Esophagus muscularis mucosa (tissue), 4 donors: ENCODE data around the gene DGKB.

ENCODE experiments used
- EP300 ChIP-seq: sonication (generic); formaldehyde crosslinking; IDR thresholded peaks from one replicate; pipeline ENCODE4 v1.6.1; 2017; ENCODE audit warnings: antibody characterized with exemption
- POLR2A ChIP-seq: fragments of 450-650 bp; IDR thresholded peaks from one replicate; pipeline ENCODE4 v1.6.1; 2017; ENCODE audit warnings: antibody characterized with exemption, moderate library complexity, mild to moderate bottlenecking, low read depth
- POLR2AphosphoS5 ChIP-seq, 2 donors: sonication (generic); formaldehyde crosslinking; IDR thresholded peaks; one replicate each; pipeline ENCODE4 v1.6.1; 2017; ENCODE audit warnings: antibody characterized with exemption in 2 of 2
- TF ChIP-seq, protein P1 (sequence below), 3 experiments: fragments of 200-600 bp in 2 of 3; fragments of 450-650 bp in 1 of 3; sonication (generic) in 2 of 3; IDR thresholded peaks; one replicate each; pipeline ENCODE4 v1.5.1; 2017 to 2019; ENCODE audit warnings: antibody characterized with exemption in 3 of 3, mild to moderate bottlenecking in 2 of 3, moderate library complexity in 1 of 3

DNA sequence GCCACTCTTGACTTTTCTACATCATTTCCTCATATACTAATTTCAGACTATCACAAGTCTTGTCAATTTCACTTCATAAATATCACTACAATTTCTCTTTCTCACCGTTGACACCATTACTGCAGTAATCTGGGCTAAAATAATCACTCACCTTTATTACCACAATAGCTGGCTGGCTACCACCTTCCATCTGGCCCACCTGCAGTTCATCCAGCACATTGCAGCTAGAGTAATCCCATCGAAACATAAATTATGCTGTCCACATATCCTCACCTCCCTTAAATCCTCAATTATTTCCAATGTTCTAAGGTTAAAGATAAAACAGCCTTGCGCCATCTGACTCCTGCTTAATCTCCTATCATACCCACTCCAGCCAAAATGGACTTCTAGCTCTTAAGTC is 16.0 kb downstream of the DGKB start:
- TF ChIP-seq, protein P1, sequence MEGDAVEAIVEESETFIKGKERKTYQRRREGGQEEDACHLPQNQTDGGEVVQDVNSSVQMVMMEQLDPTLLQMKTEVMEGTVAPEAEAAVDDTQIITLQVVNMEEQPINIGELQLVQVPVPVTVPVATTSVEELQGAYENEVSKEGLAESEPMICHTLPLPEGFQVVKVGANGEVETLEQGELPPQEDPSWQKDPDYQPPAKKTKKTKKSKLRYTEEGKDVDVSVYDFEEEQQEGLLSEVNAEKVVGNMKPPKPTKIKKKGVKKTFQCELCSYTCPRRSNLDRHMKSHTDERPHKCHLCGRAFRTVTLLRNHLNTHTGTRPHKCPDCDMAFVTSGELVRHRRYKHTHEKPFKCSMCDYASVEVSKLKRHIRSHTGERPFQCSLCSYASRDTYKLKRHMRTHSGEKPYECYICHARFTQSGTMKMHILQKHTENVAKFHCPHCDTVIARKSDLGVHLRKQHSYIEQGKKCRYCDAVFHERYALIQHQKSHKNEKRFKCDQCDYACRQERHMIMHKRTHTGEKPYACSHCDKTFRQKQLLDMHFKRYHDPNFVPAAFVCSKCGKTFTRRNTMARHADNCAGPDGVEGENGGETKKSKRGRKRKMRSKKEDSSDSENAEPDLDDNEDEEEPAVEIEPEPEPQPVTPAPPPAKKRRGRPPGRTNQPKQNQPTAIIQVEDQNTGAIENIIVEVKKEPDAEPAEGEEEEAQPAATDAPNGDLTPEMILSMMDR (IDR thresholded peaks at IDR 0.05): no peak
- TF ChIP-seq POLR2A: no peak
- no peak for TF ChIP-seq POLR2AphosphoS5 (IDR thresholded peaks at IDR 0.05)
- no peak for TF ChIP-seq EP300
